Kidney tubule cell (primary cell): ENCODE measurements around the gene PDRG1.
"Not testable (repeated sequence)": the region's sequence is repeated elsewhere in the genome, so short reads cannot be mapped to it uniquely, and the experiment has no call there.

Experiments used
- DNase-seq: peaks from one replicate; pipeline ENCODE4 v3.0.0-alpha.2; 2018; ENCODE audit warnings: low spot score

PDRG1 gene

DNA sequence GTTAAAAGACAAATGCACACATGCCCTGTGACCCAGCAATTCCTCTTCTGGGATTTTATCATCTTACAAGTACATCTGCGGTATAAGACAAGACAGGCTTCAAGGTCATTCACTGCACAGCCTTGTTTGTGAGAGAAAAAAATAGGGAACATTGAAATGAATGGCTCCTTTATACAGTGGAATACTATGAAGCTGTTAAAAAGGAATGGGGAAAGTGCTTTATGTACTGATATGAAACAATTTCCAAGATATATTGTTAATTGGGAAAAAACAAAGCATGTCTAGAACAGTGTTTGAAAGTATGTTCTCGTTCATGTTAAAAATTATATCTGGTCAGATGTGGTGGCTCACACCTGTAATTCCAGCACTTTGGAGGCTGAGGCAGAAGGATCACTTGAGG lies 25.4 kb downstream of the PDRG1 start:
- DNase-seq = no peak

DNA sequence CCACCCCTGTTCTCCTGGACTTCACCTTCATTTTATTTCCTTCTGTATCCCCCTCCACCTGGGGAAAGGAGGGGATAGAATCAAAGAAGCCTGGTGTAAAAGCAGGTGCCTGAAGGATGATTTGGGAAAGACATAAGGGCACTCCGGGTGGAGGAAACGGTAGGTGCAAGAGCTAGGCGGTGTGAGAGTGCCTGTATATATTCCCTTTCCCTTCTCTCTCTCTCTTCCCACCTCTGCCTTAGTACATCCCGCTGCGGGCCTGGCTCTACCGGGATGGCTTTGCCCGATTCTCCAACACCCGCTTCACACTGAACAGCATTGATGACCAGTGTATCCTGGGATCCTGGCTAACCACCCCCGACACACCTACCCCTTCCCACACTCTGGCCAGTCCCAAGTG lies 26.2 kb downstream of the PDRG1 start:
- DNase-seq = no peak

DNA sequence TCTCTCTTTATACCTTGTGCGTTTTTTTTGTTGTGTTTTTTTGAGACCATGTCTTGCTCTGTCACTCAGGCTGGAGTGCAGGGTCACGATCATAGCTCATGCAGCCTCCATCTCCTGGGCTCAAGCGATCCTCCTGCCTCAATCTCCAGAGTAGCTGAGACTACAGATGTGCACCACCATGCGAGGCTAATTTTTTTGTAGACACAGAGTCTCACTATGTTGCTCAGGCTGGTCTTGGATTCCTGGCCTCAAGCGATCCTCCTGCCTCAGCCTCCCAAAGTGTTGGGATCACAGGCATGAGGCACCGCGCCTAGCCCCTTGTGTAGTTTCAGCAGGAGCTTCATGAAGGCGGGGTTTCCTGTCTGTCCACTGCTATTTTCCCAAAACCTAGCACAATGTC lies 27.3 kb downstream of the PDRG1 start:
- DNase-seq = no peak

DNA sequence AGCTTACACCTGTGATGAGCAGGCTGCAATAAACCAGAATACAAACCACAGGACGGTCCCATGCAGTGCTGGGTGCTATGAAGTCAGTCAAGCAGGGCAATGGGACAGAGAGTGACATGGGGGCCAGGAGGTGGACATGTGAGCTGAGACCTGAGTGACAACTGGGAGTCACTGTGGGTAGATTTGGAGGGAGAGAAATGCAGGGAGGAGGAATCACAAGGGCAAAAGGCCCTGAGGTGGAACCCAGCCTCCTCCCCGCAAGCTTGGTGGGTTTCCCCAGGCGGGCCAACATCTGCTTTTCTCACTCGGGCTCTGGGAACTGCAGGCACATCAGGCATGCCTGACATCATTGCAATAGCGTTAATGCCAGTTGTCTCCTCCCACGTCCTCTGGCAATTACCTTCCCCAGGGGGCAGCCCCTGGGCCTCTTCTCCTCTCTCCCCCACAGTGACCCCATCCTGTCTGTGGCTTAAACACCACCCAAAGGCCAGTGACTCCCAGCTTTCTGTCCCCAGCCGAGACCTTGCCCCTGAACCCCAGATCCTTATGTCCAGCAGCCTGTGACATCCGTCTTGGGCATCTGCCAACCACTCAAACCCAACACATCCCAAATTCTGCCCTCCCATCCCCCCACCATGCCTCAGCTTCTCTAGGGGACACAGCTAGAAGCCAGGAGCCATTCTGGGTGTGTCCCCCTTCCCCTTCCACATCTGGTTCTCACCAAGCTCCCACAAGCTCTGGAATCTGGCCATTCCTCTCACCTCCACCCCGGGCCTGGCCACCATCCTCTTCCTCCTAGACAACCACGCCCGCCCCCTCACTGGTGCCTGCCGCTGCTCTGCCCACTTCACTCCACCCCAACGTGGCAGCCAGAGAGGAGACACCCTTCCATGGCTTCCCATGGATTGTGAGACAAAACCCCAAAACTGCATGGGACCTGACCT lies 28.2 kb downstream of the PDRG1 start:
- DNase-seq = no peak

DNA sequence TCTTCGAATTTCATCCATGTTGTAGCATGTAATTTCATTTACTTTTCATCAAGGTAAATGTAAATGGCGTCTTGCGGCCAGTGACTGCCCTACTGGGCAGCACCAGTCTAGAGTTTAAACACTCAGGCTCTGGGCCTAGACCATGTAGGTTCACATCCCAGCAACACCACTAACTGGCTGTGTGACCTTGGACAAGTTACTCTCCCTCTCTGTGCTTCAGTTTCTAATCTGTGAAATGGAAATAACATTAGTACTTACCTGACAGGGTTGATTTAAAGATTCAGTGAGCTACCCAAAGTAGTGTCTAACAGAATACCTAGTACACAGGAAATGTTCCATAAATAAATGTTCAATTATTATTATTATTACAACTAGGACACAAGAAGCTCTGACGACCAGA lies 29.3 kb downstream of the PDRG1 start:
- no peak for DNase-seq

DNA sequence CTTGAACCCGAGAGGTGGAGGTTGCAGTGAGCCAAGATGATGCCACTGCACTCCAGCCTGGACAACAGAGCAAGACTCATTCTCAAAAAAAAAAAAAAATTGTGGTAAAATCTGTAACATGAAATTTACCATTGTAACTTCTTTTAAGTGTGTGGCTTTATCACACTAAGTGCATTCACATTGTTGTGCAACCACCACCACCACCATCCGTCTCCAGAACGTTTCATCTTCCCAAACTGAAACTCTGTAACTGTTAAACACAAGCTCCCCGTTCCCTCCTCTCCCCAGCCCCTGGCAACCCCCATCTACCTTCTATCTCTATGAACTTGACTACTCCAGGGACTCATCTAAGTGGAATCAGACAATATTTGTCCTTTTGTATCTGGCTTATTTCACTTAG lies 29.7 kb downstream of the PDRG1 start:
- no peak for DNase-seq

DNA sequence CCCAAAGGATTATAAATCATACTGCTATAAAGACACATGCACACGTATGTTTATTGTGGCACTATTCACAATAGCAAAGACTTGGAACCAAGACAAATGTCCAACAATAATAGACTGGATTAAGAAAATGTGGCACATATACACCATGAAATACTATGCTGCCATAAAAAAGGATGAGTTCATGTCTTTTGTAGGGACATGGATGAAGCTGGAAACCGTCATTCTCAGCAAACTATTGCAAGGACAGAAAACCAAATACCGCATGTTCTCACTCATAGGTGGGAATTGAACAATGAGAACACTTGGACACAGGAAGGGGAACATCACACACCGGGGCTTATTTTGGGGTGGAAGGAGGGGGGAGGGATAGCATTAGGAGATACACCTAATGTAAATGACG lies 30.4 kb downstream of the PDRG1 start:
- not testable (repeated sequence) for DNase-seq

DNA sequence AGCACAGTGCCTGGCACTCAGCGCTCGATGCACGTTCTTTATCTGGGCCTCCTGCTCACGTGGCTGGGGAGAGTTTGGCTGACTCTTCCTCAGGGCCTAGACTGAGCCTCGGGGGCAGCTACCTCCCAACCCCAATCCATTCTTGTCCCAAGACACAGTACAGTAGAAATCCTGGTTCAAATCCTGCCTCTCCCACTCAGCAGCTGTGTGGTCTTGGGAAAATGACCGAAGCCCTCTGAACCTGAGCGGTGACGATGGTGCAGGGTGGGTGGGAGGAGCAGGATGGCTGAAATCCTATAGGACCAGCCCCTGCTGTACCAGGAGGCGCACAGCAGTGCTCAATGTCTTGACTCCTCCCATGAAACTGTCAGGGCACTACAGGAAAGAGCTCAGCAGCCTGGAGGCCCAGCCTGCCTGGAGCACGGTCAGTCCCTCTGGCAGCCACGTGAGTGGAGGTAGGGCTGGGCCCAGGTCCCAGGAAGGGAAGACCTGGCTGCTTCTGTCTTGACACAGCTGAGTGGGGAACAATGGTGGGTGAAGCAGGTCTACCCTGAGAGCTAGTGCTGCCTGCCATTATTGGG lies 31.5 kb downstream of the PDRG1 start:
- no peak for DNase-seq

DNA sequence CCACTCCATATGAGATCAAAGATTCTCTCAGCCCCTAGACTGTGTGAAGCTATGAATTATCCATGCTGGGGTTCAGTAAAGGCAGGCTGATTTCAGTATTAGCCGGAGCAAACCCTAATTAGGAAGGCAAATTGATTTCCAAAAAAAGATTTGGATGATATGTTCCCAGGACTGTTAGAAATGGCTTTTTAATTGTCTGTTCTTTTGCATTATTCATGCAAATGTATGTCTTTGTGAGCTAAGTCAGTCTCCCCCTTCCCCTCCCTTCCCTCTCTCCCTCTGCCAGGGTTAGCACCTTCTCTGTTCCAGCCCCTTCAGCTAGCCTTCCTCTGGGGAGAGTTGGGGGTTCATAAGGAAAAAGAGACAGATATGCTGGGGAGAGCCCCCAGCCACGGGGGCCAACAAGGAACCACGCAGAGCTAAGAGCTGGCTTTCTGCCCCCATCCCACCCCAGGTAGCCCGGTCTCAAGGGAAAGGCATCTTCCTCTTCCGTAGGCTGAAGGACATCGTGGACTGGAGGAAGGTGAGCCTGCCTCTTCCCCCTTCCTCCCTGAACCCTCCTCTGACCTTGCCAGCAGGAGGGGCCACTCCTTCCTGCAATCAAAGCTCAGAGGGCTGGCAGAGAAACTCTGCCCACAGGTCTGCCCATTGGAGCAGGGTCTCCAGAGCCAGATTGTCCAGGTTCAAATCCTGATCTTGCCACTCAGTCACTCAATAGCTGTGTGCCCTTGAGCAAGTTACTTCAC lies 32.3 kb downstream of the PDRG1 start:
- DNase-seq = no peak

DNA sequence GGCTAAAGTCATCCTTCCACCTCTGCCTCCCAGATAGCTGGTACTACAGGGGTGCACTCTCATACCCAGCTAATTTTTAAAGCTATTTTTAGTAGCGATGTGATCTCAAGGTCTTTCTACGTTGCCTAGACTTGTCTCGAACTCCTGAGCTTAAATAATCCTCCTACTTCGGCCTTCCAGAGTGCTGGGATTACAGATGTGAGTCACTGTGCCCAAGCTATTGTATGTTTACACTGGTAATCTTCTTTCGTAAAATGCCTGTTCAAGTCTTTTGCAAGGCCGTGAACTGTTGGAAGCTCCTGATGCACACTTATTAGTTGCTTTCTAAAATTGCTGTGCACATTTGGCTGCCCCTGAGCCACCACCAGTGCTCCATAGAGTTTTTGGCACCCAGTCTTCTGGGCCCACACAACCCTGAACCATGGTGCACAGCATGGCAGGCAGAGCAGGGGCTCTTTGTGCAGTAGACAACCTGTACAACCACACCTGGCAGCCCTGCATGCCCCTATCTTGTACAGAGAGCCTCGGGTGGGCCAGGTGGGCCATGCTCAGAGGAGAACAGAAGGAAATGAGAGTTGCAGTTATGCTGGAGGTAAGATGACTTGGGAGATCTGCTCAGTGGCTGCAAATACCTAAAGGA lies 33.3 kb downstream of the PDRG1 start:
- no peak for DNase-seq

DNA sequence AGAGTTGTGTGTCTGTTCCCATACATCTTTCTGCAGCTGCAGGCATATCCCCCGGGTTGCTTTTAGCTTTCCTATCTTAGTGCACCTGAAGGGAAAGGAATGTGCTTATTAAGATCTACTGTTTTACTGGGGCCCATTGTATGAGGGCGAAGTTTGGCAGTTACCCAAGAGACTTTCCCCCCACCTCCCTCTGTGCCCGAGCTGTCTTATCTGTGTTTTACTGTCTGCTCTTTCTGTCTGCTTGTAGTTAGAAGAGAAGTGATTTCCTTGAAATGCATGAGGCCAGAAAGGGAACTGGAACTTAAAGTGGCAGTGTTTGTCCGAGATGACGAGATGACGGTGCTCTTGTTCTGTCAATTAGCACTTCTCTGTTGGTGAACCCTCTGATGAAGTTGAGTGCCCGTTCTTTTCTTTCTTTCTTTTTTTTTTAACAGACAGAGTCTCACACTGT lies 33.9 kb downstream of the PDRG1 start:
- not testable (repeated sequence) for DNase-seq

DNA sequence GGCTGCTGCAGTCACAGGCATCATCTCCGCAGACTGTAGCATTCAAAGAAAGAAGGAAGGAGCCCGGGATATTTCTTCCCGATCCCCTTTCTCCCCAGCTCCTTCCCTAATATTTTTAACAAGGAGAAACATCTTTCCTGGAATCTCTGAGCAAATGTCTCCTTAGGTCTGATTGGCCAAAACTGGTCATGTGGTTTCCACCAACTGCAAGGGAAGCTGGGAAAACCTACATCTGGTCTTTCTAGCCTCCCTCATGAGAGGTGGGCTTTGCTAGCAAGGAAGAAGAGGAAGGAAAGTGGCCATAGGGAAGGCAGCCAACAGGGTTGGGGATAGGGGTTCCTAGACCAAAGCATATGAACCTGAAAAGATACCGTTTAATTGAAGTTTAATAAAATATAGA lies 35.1 kb downstream of the PDRG1 start:
- DNase-seq = no peak

DNA sequence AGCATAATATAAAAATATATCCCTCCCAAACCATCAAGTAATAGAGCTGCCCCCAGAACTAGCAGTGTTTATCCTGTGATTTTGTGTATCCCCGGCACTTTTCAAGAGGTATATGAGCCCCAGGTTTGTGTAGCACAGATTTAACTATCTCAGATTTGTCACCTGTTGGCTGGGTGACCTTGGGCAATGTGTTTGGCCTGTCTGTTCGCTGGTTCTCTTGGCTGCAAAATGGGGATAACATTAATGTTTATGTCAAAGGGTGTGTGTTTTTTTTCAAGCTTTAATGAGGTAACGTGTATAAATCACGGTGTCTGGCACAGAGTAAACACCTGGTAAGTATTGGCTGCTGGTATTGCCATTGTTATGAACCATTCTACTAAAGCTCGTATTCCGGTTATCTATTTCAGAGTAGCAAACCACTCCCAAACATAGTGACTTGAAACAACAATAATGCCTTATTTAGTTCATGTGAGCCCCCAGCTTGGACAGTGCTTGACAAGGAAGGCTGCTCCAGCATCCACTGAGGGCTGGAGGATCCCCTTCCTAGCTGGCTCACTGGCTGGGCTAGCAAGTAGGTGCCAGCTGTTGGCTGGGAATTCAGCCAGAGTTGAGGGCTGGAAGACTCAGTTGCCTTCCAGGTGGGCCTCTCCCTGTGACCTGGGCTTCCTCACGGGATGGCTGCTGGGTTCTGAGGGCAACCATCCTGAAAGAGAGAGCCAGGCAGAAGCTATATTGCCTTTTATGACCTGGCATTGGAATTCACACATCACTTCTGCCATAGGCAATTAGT lies 36.2 kb downstream of the PDRG1 start:
- DNase-seq = no peak

DNA sequence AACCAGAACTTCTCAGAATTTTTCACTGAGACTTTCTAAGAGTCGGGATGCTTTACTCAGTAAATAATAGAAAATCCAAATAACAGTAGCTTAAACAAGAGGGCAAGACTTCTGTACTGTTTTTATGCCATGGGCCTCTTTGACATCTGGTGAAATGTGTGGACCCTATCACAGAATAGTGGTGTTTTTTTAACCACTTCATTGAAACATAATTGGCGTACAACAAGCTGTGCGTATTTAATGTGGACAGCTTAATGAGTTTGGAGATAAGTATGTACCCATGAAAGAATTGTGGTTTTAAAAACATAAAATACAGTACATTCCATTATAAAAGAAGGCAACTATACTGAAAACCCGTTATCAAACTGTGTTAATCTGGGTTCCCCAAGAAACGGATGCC lies 37.7 kb downstream of the PDRG1 start:
- no peak for DNase-seq

DNA sequence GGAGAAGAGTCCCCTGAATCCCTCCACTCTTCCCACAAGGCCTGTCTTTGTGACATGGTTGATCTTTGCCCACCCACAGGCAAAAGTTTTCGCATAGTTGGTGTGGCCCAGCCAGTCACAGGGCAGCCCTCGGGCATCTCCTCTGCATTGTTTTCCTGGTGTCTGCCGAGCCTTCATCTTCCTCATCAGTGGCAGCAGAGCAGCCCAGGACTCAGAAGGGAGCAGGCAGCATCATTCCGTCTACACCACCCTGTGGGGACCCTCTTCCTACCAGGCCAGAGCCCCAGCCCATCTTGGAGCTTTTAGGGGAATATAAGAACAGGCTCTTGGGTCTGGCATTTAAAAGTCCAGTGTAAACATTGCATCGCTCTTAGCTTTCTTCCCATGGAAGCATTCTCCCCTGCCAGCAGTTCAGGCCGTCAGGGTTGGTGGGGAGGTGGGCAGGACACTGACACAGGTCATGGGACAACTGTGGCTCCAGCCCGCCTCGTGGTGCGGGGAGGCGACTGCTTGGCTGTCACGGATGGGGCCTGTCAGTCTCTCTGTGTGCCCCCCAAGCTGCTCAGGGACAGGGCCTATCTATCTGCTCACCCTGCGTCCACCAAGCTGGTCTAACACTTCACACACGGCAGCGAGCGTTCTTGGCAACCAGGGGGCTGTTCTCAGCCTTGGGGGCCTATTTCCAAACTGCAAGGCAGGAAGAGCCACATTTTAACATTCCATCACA lies 38.3 kb downstream of the PDRG1 start:
- no peak for DNase-seq

DNA sequence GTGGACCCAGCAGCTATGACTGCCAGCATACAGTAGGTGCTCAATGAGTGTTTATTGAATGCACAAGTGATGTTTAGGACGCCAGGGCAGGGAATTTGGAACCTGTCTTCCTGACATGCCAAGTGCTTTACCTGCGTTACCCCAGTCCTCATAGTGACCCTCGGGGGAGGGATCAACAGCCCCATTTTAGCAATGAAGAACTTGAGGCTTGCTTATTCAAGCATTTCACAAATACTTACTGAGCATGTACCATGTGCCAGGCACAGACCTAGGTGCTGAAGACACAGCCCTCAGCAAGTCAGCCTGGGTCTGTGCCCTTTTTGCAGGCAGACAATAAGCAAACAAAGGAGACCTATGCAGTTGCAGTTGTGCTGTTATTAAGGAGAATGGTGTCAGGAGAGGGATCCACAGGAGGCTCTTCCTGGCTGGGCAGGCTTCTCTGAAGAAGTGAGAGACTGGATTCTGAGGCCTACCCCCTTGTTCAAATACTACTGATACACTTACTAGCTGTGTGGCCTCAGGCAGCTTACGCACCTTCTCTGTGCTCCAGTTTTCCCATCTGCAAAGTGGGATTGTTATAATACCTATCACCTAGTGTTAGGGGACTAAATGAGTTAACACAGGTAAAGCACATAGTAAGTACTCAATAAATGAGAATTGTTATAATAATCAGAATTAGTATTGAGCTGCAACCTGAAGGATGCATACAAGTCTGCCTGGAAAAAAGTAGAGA lies 41.6 kb downstream of the PDRG1 start:
- DNase-seq = no peak

DNA sequence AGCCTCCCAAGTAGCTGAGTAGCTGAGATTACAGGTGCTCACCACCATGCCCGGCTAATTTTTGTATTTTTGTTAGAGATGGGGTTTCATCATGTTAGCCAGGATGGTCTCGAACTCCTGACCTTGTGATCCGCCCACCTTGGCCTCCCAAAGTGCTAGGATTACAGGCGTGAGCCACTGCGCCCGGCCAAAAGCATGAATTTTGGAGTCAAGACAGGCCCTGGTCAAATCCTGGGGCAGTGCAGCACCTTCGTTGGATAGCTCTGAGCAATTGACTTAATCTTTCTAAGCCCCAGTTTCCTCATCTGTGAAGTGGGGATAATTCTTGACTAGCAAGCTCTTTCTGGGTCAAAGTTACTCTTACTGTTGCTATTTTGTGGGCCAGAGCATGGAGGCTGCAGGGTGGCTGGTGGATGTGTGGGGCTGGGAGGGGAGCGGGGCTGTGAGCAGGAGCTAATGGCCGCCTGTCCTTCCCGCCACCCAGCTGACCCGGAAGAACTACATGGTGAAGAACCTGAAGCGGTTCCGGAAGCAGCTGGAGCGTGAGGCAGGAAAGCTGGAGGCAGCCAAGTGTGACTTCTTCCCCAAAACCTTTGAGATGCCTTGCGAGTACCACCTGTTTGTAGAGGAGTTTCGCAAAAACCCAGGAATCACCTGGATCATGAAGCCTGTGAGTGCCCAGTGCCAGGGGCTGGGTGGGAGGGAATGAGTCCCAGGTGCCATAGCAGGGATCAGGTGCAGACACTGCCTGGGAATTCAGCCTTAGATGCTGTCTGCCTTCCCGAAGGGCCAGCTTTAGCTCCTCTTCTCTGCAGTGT lies 42.4 kb downstream of the PDRG1 start:
- no peak for DNase-seq

DNA sequence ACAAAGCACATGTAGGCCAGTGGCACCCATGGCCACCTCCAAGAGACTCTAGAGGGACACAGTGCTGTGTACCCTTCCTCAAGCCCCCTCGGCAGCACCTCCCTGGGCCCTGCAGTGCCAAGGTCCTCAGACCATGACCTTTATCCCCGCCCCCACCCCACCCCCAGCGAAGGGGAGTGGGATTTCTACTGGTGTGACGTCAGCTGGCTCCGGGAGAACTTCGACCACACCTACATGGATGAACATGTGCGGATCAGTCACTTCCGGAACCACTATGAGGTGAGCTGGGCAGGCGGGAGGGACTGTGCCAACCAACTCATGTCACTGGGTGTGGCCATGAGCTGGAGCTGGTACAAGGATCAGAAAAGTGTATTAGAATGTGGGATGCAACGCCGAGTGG lies 43.4 kb downstream of the PDRG1 start:
- no peak for DNase-seq

DNA sequence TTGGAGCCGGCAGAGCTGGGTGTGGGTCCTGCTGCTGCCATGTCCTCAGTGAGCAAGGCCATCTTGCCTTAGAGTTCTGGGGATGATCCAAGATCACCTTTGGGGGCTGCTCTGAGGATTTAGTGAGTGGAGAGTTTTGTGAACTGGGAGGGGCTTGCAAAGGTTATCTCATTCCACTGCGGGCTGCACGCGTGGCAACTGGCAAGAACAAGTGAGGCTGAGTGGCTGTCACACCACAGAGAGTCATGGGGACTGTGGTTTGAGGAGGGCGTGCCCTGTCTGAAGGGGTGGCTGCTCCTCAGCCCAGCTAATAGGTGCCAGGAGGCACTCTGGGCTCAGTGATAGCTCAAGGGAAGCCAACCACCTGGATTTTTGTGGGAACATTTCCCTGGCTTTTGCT lies 43.8 kb downstream of the PDRG1 start:
- no peak for DNase-seq
